Measurements from ENCODE around the gene CIAO3. TPM values are rescaled to one million over a fixed set of nuclear protein-coding genes. Genes with fewer than 3 reads are reported as not detected.

CIAO3 gene
- polyA plus RNA-seq, 1 donor from 2014 or later, result 57.8 TPM

- H3K36me3 ChIP-seq (ENCODE audit: insufficient read depth, low read length), result no peaks in the 10 kb centered on the region
- no peaks in the 10 kb centered on the region for H3F3A ChIP-seq (ENCODE audit: insufficient read depth, low read length, poor library complexity, severe bottlenecking)
- no peak overlapping the region for H3K4me2 ChIP-seq (ENCODE audit: low read length)
- peak overlapping the region; percentile 71 for H3K4me3 ChIP-seq (ENCODE audit: low read length)
- H3K27ac ChIP-seq (ENCODE audit: low read length), result no peak overlapping the region
- no peak overlapping the region for H2AFZ ChIP-seq (ENCODE audit: low read depth, low read length)
- no peaks in the 10 kb centered on the region for H3K27me3 ChIP-seq (ENCODE audit: insufficient read depth, low read depth, low read length)
- no peaks in the 10 kb centered on the region for H3K9me2 ChIP-seq (ENCODE audit: insufficient read depth, low read length)
- H3K79me2 ChIP-seq (replicated peaks; ENCODE audit: insufficient read depth, low read length), result peaks cover 25% of the 10 kb centered on the region
- no peak overlapping the region for H3K9ac ChIP-seq (ENCODE audit: low read length)
- TF ChIP-seq RAD21 (conservative IDR thresholded peaks at IDR 0.05) (no peak), TAF1 (IDR thresholded peaks at IDR 0.05; ENCODE audit: low read depth) (no peak), EZH2 (IDR thresholded peaks at IDR 0.05; ENCODE audit: borderline replicate concordance, insufficient read depth, low read length, poor library complexity, severe bottlenecking) (no peak), POLR2AphosphoS5 (IDR thresholded peaks at IDR 0.05) (no peak), REST (IDR thresholded peaks at IDR 0.05; ENCODE audit: borderline replicate concordance) (no peak), EP300 (conservative IDR thresholded peaks at IDR 0.05; ENCODE audit: poor library complexity, severe bottlenecking) (no peak), SMC3 (conservative IDR thresholded peaks at IDR 0.05; ENCODE audit: poor library complexity) (no peak), MXI1 (conservative IDR thresholded peaks at IDR 0.05; ENCODE audit: poor library complexity, severe bottlenecking) (no peak), CTCF (IDR thresholded peaks at IDR 0.05; ENCODE audit: poor library complexity, severe bottlenecking) (no peak)
- no peaks in the 10 kb centered on the region for H3K9me3 ChIP-seq (ENCODE audit: low read length)
- peaks cover 6% of the 10 kb centered on the region for H4K20me1 ChIP-seq (ENCODE audit: insufficient read depth)
Observed at GRCh38 chr16:684961-685696, 55.7 kb downstream of the CIAO3 start.

GRCh38 chr16:684071-684794, 56.6 kb downstream of the CIAO3 start, which contains the start of gene JMJD8:
JMJD8 (minus strand) TSS chr16:684334; CDS start chr16:684319, 15 bp downstream.
- H3K79me2 ChIP-seq (replicated peaks; ENCODE audit: insufficient read depth, low read length), result peaks cover 21% of the 10 kb centered on the region
- H3K27ac ChIP-seq (ENCODE audit: low read length), result peak within 1 kb of the TSS; percentile 61
- H3K4me3 ChIP-seq (ENCODE audit: low read length), result peak within 1 kb of the TSS; percentile 71
- H3K4me2 ChIP-seq (ENCODE audit: low read length), result no peak within 1 kb of the TSS
- TF ChIP-seq EP300 (conservative IDR thresholded peaks at IDR 0.05; ENCODE audit: poor library complexity, severe bottlenecking) (peak; percentile 55), TAF1 (IDR thresholded peaks at IDR 0.05; ENCODE audit: low read depth) (no peak), SMC3 (conservative IDR thresholded peaks at IDR 0.05; ENCODE audit: poor library complexity) (no peak), POLR2AphosphoS5 (IDR thresholded peaks at IDR 0.05) (peak; percentile 55), RAD21 (conservative IDR thresholded peaks at IDR 0.05) (no peak), EZH2 (IDR thresholded peaks at IDR 0.05; ENCODE audit: borderline replicate concordance, insufficient read depth, low read length, poor library complexity, severe bottlenecking) (no peak), CTCF (IDR thresholded peaks at IDR 0.05; ENCODE audit: poor library complexity, severe bottlenecking) (peak; percentile 7), REST (IDR thresholded peaks at IDR 0.05; ENCODE audit: borderline replicate concordance) (no peak), MXI1 (conservative IDR thresholded peaks at IDR 0.05; ENCODE audit: poor library complexity, severe bottlenecking) (peak; percentile 86)
- no peaks in the 10 kb centered on the region for H3K36me3 ChIP-seq (ENCODE audit: insufficient read depth, low read length)
- H3K9me3 ChIP-seq (ENCODE audit: low read length), result no peaks in the 10 kb centered on the region
- peak within 1 kb of the TSS; percentile 52 for H3K9ac ChIP-seq (ENCODE audit: low read length)
- no peaks in the 10 kb centered on the region for H3K27me3 ChIP-seq (ENCODE audit: insufficient read depth, low read depth, low read length)
- no peaks in the 10 kb centered on the region for H3K9me2 ChIP-seq (ENCODE audit: insufficient read depth, low read length)
- H2AFZ ChIP-seq (ENCODE audit: low read depth, low read length), result peak within 1 kb of the TSS; percentile 4
- H4K20me1 ChIP-seq (ENCODE audit: insufficient read depth), result peaks cover 6% of the 10 kb centered on the region
- no peaks in the 10 kb centered on the region for H3F3A ChIP-seq (ENCODE audit: insufficient read depth, low read length, poor library complexity, severe bottlenecking)
